Peyer's patch (tissue), 4 donors: ENCODE data around the gene PPP1R37.

Experiments
- CTCF ChIP-seq, 6 experiments: fragments of 450-650 bp in 4 of 6; fragments of 200-600 bp in 2 of 6; sonication (generic) in 1 of 6; IDR thresholded peaks; one replicate each; pipeline ENCODE4 v1.5.1; 2017 to 2019; ENCODE audit warnings: antibody characterized with exemption in 6 of 6, mild to moderate bottlenecking in 3 of 6, moderate library complexity in 1 of 6
- POLR2A ChIP-seq, 2 donors: fragments of 450-650 bp; IDR thresholded peaks; one replicate each; pipeline ENCODE4 v1.5.1; 2017; ENCODE audit warnings: antibody characterized with exemption in 2 of 2, mild to moderate bottlenecking in 2 of 2, moderate library complexity in 2 of 2

DNA sequence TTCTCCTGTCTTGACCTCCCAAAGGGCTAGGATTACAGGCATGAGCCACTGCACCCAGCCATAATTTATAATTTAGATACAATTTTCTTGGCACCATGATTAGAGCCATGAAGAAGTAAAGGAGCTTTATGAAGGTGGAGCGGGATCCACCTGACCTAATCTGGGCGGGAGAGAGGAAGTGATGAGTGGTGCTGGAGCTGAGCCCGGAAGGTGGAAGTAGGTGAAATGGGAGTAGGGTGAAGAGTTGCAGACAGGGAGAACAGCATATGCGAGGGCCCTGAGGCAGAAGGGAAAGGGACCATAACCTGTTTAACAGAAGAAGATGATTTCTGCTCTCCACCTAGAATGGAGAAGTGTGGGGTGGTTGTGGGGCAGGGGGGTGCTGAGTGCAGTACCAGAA lies 89.8 kb downstream of the PPP1R37 start:
- no peak for TF ChIP-seq POLR2A (IDR thresholded peaks at IDR 0.05)
- TF ChIP-seq CTCF (IDR thresholded peaks at IDR 0.05), result no peak
